T follicular helper cell (primary cell): ENCODE data around the gene MGAT5.
"Not testable (repeated sequence)": the region's sequence is repeated elsewhere in the genome, so short reads cannot be mapped to it uniquely, and the experiment has no call there.

Experiments used
- DNase-seq: peaks from one replicate; pipeline ENCODE4 v3.0.0-alpha.2; 2020; ENCODE audit warnings: low read depth

The MGAT5 gene

GRCh38 chr2:134468776-134469175 lies 214.9 kb downstream of the MGAT5 start:
- no peak for DNase-seq

DNA sequence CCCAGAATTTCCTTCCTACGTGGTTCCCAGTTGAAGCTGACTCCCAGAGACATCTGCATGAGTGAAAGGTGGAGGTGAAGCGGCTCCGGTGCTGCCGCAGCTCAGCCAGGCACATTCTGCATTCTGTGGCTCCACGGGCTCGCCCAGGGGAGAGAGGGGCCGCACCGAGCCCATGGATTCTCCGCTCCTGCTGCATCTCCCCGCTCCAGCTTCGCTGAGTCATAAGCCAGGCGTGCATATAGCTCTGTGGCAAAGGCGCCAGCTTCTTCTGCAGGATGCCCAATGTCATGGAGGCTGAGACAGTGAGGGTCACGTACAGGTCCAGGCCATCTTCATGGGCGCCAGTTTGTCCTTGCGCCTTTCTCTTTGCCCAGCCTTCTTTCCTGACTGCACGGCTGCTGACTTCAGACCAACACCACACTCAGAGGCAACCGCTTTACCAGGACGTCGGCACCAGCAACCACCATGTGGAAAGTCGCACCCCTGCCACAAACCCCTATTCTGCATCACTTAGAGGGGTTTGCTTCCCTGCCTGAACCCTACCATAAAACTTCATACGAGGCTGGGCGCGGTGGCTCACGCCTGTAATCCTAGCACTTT lies 215.7 kb downstream of the MGAT5 start:
- DNase-seq, result no peak

DNA sequence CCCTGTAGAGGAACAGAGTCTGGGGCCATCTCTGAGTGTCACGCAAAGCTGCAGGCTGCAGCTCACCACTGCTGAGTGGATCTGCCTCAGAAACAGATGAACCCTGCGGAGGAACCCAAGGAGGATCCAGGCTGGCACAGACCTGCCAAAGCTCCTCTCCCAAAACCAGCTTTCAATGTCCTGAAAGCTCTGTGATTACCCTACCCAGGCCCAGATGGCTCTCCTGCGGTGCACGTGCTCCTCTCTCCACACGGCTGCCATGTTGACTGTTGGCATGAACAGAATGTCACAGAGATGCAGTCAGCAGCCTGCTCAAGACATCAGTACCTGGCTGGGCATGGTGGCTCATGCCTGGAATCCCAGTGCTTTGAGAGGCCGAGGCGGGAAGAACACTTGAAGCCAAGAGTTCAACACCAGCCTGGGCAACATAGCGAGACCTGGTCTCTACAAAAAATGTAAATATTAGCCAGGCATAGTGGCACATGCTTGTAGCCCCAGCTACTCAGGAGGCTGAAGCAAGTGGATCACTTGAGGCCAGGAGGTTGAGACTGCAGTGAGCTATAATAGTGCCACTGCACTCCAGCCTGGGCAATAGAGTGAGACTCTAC lies 216.8 kb downstream of the MGAT5 start:
- no peak for DNase-seq

DNA sequence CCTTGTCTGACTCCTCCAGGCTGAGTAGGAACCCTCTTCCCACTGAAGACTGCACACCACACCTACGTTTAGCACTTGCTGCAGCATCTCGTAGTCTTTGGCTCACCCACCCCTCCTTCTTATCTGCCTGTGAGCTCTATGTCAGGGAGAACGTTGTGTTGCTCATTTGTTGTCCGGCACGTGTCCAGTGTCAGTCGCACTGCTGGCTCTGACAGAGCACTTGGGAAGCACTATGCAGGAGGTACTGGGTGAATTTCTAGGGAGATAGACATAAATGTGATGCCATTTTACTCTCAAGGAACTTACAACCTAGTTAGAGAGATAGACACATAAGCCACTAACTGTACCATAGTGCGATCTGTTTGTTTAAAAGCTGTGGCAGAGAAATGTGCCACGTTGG lies 223.1 kb downstream of the MGAT5 start:
- not testable (repeated sequence) for DNase-seq

DNA sequence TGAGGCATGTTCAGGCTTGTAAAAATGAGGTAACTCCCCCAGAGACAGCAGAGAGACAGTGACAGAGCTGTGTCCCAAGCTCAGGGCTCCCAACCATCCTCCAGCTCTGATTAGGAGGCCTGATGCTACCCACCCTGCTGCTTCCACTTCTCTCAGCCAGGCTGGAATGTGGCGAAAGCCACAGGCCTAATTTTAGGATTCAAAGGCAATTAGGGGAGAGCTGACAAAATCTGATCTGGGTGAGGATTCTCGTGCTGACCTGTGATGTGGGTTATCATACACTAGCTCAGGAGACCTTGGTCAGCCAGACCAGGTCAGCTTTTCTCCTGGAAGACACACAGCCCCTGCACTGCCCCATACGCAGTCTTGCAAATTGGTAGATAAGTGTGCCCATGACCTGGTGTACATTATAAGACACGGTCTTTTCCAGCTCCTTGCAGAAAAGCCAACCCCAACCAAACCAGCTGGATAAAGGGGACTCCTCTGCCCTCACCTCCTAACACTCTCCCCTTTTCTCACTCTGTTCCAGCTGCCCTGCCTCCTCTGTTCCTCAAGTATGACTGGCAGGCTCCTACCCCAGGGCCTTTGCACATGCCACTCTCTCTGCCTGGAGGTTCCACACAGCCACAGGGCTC lies 225.9 kb downstream of the MGAT5 start:
- DNase-seq, result no peak

- no peak for DNase-seq
Measured at GRCh38 chr2:134482131-134482723, 228.4 kb downstream of the MGAT5 start.

- DNase-seq, result no peak
Measured at GRCh38 chr2:134482766-134483340, 229.0 kb downstream of the MGAT5 start.

DNA sequence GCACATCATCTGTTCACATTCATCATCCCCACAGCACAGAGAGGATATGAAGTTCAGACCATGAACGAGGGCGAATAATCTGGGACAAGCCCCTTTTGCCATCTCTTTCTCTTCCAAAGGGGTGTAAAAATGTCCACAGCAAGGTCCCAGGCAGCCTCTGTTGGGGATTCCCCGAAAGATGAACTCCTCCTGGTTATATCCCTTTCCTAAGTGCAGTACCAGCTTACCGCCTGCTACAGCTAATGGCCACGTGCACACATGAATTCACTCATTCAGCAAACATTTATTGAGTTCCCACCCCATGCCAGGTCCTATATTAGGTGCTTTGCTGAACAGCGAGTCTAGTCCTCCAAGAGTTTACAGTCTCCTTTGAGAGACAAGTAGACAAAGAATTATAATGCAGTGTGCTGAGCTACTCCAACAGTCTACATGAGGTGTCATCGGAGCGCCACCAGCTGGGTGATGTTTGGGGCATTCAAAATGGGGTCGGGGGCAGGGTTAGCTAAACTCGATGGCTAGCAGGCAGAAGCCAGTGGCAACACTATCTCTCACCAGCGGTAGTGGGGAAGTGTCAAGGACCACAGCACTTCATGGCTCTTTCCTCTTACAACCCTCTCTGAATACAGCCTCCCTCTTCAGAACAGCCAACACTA lies 236.0 kb downstream of the MGAT5 start:
- DNase-seq, result no peak

DNA sequence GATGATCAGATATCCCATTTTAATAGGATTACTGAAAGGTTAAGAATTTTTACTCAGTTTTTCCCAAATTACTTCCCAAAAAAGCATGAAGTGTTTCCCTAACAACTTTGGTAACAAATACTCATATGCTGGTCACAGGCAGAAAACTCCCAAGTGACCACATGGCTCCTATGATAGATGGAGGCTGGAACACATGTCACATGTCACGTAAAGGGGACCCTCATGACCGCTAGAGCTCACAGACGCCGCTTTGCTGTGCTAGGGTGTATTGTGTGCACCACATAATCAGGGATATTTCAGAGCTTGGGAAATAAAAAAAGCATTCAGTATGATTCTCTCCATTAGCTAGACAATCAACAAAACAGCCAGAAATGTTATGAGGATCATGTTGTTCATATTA lies 236.7 kb downstream of the MGAT5 start:
- no peak for DNase-seq

- no peak for DNase-seq
Measured at GRCh38 chr2:134491022-134491421, 237.2 kb downstream of the MGAT5 start.

DNA sequence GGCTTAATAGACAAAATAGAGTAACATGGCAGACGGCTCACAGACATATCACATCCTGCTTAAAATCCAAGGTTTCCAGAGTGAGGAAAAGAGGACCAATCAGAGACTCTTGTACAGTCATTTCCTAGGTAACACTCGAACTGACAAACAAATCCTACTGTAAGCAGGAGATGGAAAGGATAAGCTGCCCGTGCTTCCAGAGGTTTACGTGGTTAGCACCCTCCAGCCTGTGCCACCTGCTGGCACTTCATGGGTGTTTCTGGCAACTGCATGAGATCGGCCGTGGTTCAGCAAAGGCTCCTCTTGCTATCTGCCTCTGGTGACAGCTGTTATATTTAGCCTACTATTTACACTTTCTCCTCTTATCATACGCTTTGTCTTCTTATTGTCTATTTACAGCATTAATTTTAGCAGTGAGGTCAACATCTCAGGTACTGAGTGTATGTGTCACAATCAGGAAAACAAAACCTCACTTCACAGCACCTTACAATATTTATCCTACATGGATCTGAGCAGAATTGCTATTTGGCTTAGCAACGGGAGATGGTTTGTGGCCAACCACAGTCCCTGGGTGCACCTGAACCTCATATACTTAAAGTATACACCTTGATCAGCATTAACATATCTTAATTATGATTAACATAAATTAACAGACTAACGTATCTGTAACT lies 238.0 kb downstream of the MGAT5 start:
- no peak for DNase-seq

DNA sequence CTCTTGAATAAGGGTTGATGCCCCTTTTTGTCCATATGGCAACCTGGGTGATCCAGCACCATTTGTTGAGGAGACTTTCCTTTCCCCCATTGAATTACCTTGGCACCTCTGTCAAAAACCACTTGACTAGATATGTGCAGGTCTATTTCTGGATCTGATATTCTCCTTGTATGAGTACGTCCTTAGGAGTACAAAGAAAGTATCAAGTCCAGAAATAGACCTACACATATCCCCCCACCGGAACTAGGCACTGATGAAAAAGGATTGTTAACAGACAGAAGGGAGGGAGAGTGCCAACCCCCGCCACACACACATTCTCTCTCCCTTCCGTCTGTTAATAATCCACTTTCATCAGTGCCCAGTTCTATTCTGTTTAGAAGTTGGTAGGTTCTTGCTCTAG lies 239.9 kb downstream of the MGAT5 start:
- no peak for DNase-seq

GRCh38 chr2:134498654-134499053 lies 244.8 kb downstream of the MGAT5 start:
- DNase-seq, result no peak

DNA sequence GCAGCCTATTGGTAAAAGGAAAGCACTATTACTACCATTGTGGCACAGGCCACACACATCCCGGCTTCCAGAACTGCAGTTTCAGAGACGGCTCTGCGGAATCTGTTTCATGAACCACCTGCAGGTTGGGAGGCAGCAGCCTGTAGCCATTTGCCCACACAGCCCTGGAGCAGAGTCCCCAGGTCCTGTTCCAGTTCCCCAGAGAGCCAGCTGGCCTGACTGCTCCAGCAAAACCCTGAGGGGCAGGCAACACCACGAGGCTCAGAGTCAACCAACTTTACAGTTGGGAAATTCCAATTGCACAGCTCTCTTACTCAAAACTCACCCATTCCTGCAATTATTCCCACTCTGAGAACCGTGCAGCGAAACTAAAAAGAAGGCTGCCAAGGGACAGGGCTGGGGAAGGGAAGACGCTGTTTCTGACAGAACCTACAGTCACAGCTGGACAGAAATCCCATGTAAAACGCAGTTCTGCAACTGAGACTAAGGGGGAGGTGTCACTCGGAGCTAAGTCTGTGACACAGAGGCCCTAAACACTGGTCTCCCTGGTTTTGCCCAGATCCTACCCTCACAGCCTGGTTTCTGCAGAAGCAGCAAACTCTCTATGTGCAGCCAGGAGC lies 245.5 kb downstream of the MGAT5 start:
- DNase-seq, result no peak

GRCh38 chr2:134500211-134500935 lies 246.5 kb downstream of the MGAT5 start:
- DNase-seq, result no peak

GRCh38 chr2:134501476-134502091 lies 247.7 kb downstream of the MGAT5 start:
- no peak for DNase-seq

DNA sequence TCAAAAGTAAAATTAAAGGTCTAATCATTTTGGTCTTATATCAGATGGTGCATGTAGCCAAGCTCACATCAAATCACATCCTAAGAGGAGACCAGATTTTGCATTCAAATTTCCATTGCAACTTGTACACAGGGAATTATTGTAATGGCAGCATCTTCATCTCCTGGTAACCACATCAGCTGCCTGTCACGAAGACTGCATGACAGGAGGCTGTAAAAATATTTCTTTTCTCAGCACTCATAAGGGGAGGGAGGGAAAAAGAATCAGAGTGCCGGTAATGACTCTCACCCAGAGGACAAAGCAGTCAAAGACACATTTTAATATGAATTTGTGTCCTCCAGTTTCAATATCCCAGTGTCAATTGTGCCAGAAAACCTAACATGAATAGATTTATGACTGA lies 248.2 kb downstream of the MGAT5 start:
- no peak for DNase-seq
